Neural cell (in vitro differentiated cells): Measurements from ENCODE around the gene PLPP1. TPM values are rescaled to one million over a fixed set of nuclear protein-coding genes. Genes with fewer than 3 reads are reported as not detected.

Experiments
- H2AFZ ChIP-seq: fragments of 200-600, 300-800 bp; sonication (generic), shearing (Covaris generic); 2 replicates; pipeline ENCODE4 v1.6.0; 2014; ENCODE audit warnings: low read depth, mild to moderate bottlenecking, antibody characterized with exemption, low read length, moderate library complexity
- H3F3A ChIP-seq: fragments of 200-600 bp; shearing (Covaris generic); 2 replicates; pipeline ENCODE4 v1.6.1; 2016; ENCODE audit warnings: mild to moderate bottlenecking, moderate library complexity, mixed read lengths, antibody characterized with exemption, low read length; ENCODE audit not compliant: insufficient read depth, poor library complexity, severe bottlenecking
- H3K27ac ChIP-seq: fragments of 200-600, 300-800 bp; sonication (generic), shearing (Covaris generic); 2 replicates; pipeline ENCODE4 v1.5.1; 2014; ENCODE audit warnings: mild to moderate bottlenecking, low read length, moderate library complexity
- H3K27me3 ChIP-seq: fragments of 300-800, 200-600 bp; sonication (generic), shearing (Covaris generic); 2 replicates; pipeline ENCODE4 v1.6.0; 2014; ENCODE audit warnings: mild to moderate bottlenecking, low read depth, low read length, moderate library complexity; ENCODE audit not compliant: insufficient read depth
- H3K36me3 ChIP-seq: fragments of 300-800, 200-600 bp; sonication (generic), shearing (Covaris generic); 2 replicates; pipeline ENCODE4 v1.5.1; 2014; ENCODE audit warnings: mild to moderate bottlenecking, antibody characterized with exemption, low read length, moderate library complexity; ENCODE audit not compliant: insufficient read depth
- H3K4me2 ChIP-seq: fragments of 300-800, 200-600 bp; sonication (generic), shearing (Covaris generic); 2 replicates; pipeline ENCODE4 v1.6.0; 2014; ENCODE audit warnings: mild to moderate bottlenecking, low read length
- H3K4me3 ChIP-seq: fragments of 300-800, 200-600 bp; sonication (generic), shearing (Covaris generic); 2 replicates; pipeline ENCODE4 v1.5.1; 2014; ENCODE audit warnings: mild to moderate bottlenecking, low read length, moderate library complexity
- H3K79me2 ChIP-seq: fragments of 200-600 bp; shearing (Covaris generic); replicated peaks from 2 replicates; pipeline ENCODE4 v1.6.0; 2014; ENCODE audit warnings: mild to moderate bottlenecking, low read length, moderate library complexity; ENCODE audit not compliant: insufficient read depth
- H3K9ac ChIP-seq: fragments of 300-800, 200-600 bp; sonication (generic), shearing (Covaris generic); 2 replicates; pipeline ENCODE4 v1.6.1; 2016; ENCODE audit warnings: mild to moderate bottlenecking, low read length, mixed read lengths
- H3K9me2 ChIP-seq: fragments of 200-600 bp; shearing (Covaris generic); 2 replicates; pipeline ENCODE4 v1.6.1; 2016; ENCODE audit warnings: mild to moderate bottlenecking, low read length, mixed read lengths; ENCODE audit not compliant: insufficient read depth
- H3K9me3 ChIP-seq: fragments of 200-600, 300-800 bp; sonication (generic), shearing (Covaris generic); 2 replicates; pipeline ENCODE4 v1.6.1; 2016; ENCODE audit warnings: mild to moderate bottlenecking, mixed run types, low read length, moderate library complexity, mixed read lengths
- H4K20me1 ChIP-seq: fragments of 200-600 bp; shearing (Covaris generic); 2 replicates; pipeline ENCODE4 v1.6.1; 2016; ENCODE audit warnings: mild to moderate bottlenecking, mixed run types; ENCODE audit not compliant: insufficient read depth
- CTCF ChIP-seq: fragments of 450-650 bp; IDR thresholded peaks from 2 replicates; pipeline ENCODE4 v1.5.1; 2014; ENCODE audit warnings: antibody characterized with exemption, mild to moderate bottlenecking, moderate library complexity; ENCODE audit not compliant: poor library complexity, severe bottlenecking
- EP300 ChIP-seq: fragments of 450-650 bp; conservative IDR thresholded peaks from 2 replicates; pipeline ENCODE4 v1.6.1; 2014; ENCODE audit warnings: antibody characterized with exemption, mild to moderate bottlenecking, moderate library complexity; ENCODE audit not compliant: poor library complexity, severe bottlenecking
- EZH2 ChIP-seq: fragments of 200-600, 300-800 bp; shearing (Covaris generic), sonication (generic); IDR thresholded peaks from 2 replicates; pipeline ENCODE4 v1.6.1; 2014; ENCODE audit warnings: antibody characterized with exemption, low read length, borderline replicate concordance, mild to moderate bottlenecking; ENCODE audit not compliant: insufficient read depth, poor library complexity, severe bottlenecking
- MXI1 ChIP-seq: fragments of 450-650 bp; conservative IDR thresholded peaks from 2 replicates; pipeline ENCODE4 v1.6.1; 2014; ENCODE audit warnings: antibody characterized with exemption, mild to moderate bottlenecking; ENCODE audit not compliant: poor library complexity, severe bottlenecking
- POLR2AphosphoS5 ChIP-seq: IDR thresholded peaks from 2 replicates; pipeline ENCODE4 v1.6.1; 2012
- RAD21 ChIP-seq: fragments of 450-650 bp; conservative IDR thresholded peaks from 2 replicates; pipeline ENCODE4 v1.6.1; 2014; ENCODE audit warnings: antibody characterized with exemption, mild to moderate bottlenecking, moderate library complexity
- REST ChIP-seq: IDR thresholded peaks from 2 replicates; pipeline ENCODE4 v1.6.1; 2012; ENCODE audit warnings: borderline replicate concordance
- SMC3 ChIP-seq: fragments of 450-650 bp; conservative IDR thresholded peaks from 2 replicates; pipeline ENCODE4 v1.6.1; 2014; ENCODE audit warnings: antibody characterized with exemption, mild to moderate bottlenecking, moderate library complexity; ENCODE audit not compliant: poor library complexity
- TAF1 ChIP-seq: IDR thresholded peaks from 2 replicates; pipeline ENCODE4 v1.6.1; 2012; ENCODE audit warnings: low read depth
- polyA plus RNA-seq: library from polyadenylated mRNA; depleted of rRNA; stranded (reverse); fragments of >200 nt; gene quantifications from 2 replicates; pipeline ENCODE4 v1.2.3, GENCODE V29; 2014

The PLPP1 gene
- polyA plus RNA-seq, 1 donor from 2014 or later = 33.9 TPM

GRCh38 chr5:55427157-55427556 lies 107.6 kb downstream of the PLPP1 start:
- Histone ChIP-seq H4K20me1 (no peaks in the 10 kb centered on the region), H3K36me3 (peaks cover 18% of the 10 kb centered on the region), H3K9ac (no peak overlapping the region), H3K9me3 (peaks cover 5% of the 10 kb centered on the region), H3K27ac (no peak overlapping the region), H3F3A (no peaks in the 10 kb centered on the region), H3K4me2 (no peak overlapping the region), H3K27me3 (no peaks in the 10 kb centered on the region), H3K9me2 (no peaks in the 10 kb centered on the region), H3K4me3 (no peak overlapping the region), H2AFZ (no peak overlapping the region), H3K79me2 (no peaks in the 10 kb centered on the region)
- no peak for TF ChIP-seq MXI1

- Histone ChIP-seq H3K27me3 (no peaks in the 10 kb centered on the region), H3K9me3 (peaks cover 5% of the 10 kb centered on the region), H3K4me2 (no peak overlapping the region), H3K36me3 (peaks cover 18% of the 10 kb centered on the region), H3K9me2 (no peaks in the 10 kb centered on the region), H2AFZ (no peak overlapping the region), H3K79me2 (no peaks in the 10 kb centered on the region), H4K20me1 (no peaks in the 10 kb centered on the region), H3K9ac (no peak overlapping the region), H3K27ac (no peak overlapping the region), H3K4me3 (no peak overlapping the region), H3F3A (no peaks in the 10 kb centered on the region)
- TF ChIP-seq TAF1 (no peak), EZH2 (no peak), CTCF (no peak), MXI1 (no peak), REST (no peak)
Measured at GRCh38 chr5:55426455-55426854, 108.3 kb downstream of the PLPP1 start.

GRCh38 chr5:55421074-55421529 lies 113.7 kb downstream of the PLPP1 start:
- H3F3A ChIP-seq = no peaks in the 10 kb centered on the region
- H3K79me2 ChIP-seq = no peaks in the 10 kb centered on the region
- H3K27ac ChIP-seq = no peak overlapping the region
- H3K9ac ChIP-seq = no peak overlapping the region
- no peaks in the 10 kb centered on the region for H3K9me2 ChIP-seq
- H4K20me1 ChIP-seq = no peaks in the 10 kb centered on the region
- H3K4me3 ChIP-seq = no peak overlapping the region
- H2AFZ ChIP-seq = no peak overlapping the region
- no peak overlapping the region for H3K4me2 ChIP-seq
- peaks cover 10% of the 10 kb centered on the region for H3K36me3 ChIP-seq
- H3K27me3 ChIP-seq = no peaks in the 10 kb centered on the region
- no peaks in the 10 kb centered on the region for H3K9me3 ChIP-seq
- no peak for TF ChIP-seq REST
- TF ChIP-seq CTCF = no peak
- TF ChIP-seq SMC3 = no peak
- no peak for TF ChIP-seq EZH2
- TF ChIP-seq RAD21 = no peak
- no peak for TF ChIP-seq POLR2AphosphoS5
- no peak for TF ChIP-seq MXI1
- no peak for TF ChIP-seq EP300
- no peak for TF ChIP-seq TAF1
